GM12878 (cell line): Measurements from ENCODE around the gene PHB1. TPM values are rescaled to one million over a fixed set of nuclear protein-coding genes. Genes with fewer than 3 reads are reported as not detected.
A peak's percentile ranks its signal among the peaks of the same experiment; 100 is the strongest.

Experiments
- ATF7 ChIP-seq: fragments of 450-650 bp; IDR thresholded peaks from 2 replicates; pipeline ENCODE4 v1.6.1; 2016; ENCODE audit warnings: low read depth, mild to moderate bottlenecking
- BCL11A ChIP-seq: IDR thresholded peaks from 2 replicates; pipeline ENCODE4 v1.6.1; 2011; ENCODE audit warnings: low read depth, low read length
- CBX3 ChIP-seq: fragments of 200-600 bp; sonication (generic); IDR thresholded peaks from 2 replicates; pipeline ENCODE4 v1.6.1; 2016; ENCODE audit warnings: low read depth, borderline replicate concordance
- CHD1 ChIP-seq: IDR thresholded peaks from 2 replicates; pipeline ENCODE4 v1.6.1; 2012; ENCODE audit warnings: low read depth, low read length, improper control_type of control experiment
- GABPA ChIP-seq: IDR thresholded peaks from 2 replicates; pipeline ENCODE4 v1.6.1; 2014; ENCODE audit warnings: antibody characterized with exemption, low read depth, mild to moderate bottlenecking, inconsistent platforms
- KDM1A ChIP-seq: fragments of 200-600 bp; sonication (generic); IDR thresholded peaks from 2 replicates; pipeline ENCODE4 v1.6.1; 2016; ENCODE audit warnings: borderline replicate concordance
- MEF2A ChIP-seq: IDR thresholded peaks from 2 replicates; pipeline ENCODE4 v1.6.1; 2011; ENCODE audit warnings: low read depth, mild to moderate bottlenecking, low read length, moderate library complexity; ENCODE audit not compliant: insufficient read depth
- RAD21 ChIP-seq: IDR thresholded peaks from 2 replicates; pipeline ENCODE4 v1.6.1; 2011; ENCODE audit warnings: mild to moderate bottlenecking, low read depth, low read length, moderate library complexity; ENCODE audit not compliant: insufficient read depth
- SIN3A ChIP-seq: IDR thresholded peaks from 2 replicates; pipeline ENCODE4 v1.6.1; 2012; ENCODE audit warnings: low read depth, low read length, improper control_type of control experiment
- TCF3 ChIP-seq: IDR thresholded peaks from 2 replicates; pipeline ENCODE4 v1.6.1; 2012; ENCODE audit warnings: low read depth, mild to moderate bottlenecking, low read length, borderline replicate concordance; ENCODE audit not compliant: insufficient read depth
- YY1 ChIP-seq: IDR thresholded peaks from 2 replicates; pipeline ENCODE4 v1.6.1; 2011; ENCODE audit warnings: low read depth, mild to moderate bottlenecking, low read length
- ZNF207 ChIP-seq: fragments of 450-650 bp; IDR thresholded peaks from 2 replicates; pipeline ENCODE4 v1.6.1; 2014; ENCODE audit warnings: antibody characterized with exemption, mild to moderate bottlenecking, borderline replicate concordance
- ZNF217 ChIP-seq: fragments of 450-650 bp; IDR thresholded peaks from 2 replicates; pipeline ENCODE4 v1.6.1; 2017; ENCODE audit warnings: antibody characterized with exemption, mild to moderate bottlenecking
- ZNF384 ChIP-seq: IDR thresholded peaks from 2 replicates; pipeline ENCODE4 v1.6.1; 2012; ENCODE audit warnings: low read depth, mild to moderate bottlenecking, low read length, improper control_type of control experiment, borderline replicate concordance
- ZSCAN29 ChIP-seq: fragments of 450-650 bp; IDR thresholded peaks from 2 replicates; pipeline ENCODE4 v1.6.1; 2017; ENCODE audit warnings: mild to moderate bottlenecking, moderate library complexity
- polyA plus RNA-seq, 11 experiments: library from polyadenylated mRNA; depleted of rRNA in 4 of 11; unstranded in 6 of 11; stranded (reverse) in 5 of 11; fragments of >200 nt; fragmentation: Nextera tagmentation in 4 of 11; fragmentation: Illumina TruSeq in 1 of 11; extraction: Ambion mirVana in 4 of 11; extraction: Trizol in 1 of 11; gene quantifications; 1 replicate in 1 of 11; 2 replicates in 10 of 11; pipeline versions ENCODE4 v1.2.1 to v1.2.3, GENCODE V29; 2011 to 2016; ENCODE audit warnings: inconsistent platforms in 2 of 11, missing spikeins in 2 of 11, low read depth in 1 of 11
- total RNA-seq, 4 experiments: library from RNA; depleted of rRNA in 3 of 4; stranded (reverse); fragments of >200 nt in 3 of 4; fragmentation: Illumina TruSeq in 1 of 4; extraction: Trizol in 1 of 4; gene quantifications; 2 replicates each; pipeline versions ENCODE4 v1.2.1 to v1.2.3, GENCODE V29; 2013 to 2021
- TF ChIP-seq, protein P1 (sequence below): fragments of 450-650 bp; IDR thresholded peaks from 2 replicates; pipeline ENCODE4 v1.6.1; 2017; ENCODE audit warnings: antibody characterized with exemption, mild to moderate bottlenecking, moderate library complexity
- TF ChIP-seq, protein P2 (sequence below): fragments of 450-650 bp; IDR thresholded peaks from 2 replicates; pipeline ENCODE4 v1.6.1; 2017; ENCODE audit warnings: mild to moderate bottlenecking
- TF ChIP-seq, protein P3 (sequence below): IDR thresholded peaks from 2 replicates; pipeline ENCODE4 v1.6.1; 2012; ENCODE audit warnings: improper control_type of control experiment, low read depth, low read length; ENCODE audit not compliant: insufficient replicate concordance
- TF ChIP-seq, protein P4 (sequence below): IDR thresholded peaks from 2 replicates; pipeline ENCODE4 v1.6.1; 2011; ENCODE audit warnings: low read depth, low read length, improper control_type of control experiment, borderline replicate concordance

The PHB1 gene
- total and polyA plus RNA-seq, 10 of the 15 experiments (the other 5 are each of a cell fraction or from before 2014, with no cell fraction given): 117 to 466 (median 248) TPM

DNA sequence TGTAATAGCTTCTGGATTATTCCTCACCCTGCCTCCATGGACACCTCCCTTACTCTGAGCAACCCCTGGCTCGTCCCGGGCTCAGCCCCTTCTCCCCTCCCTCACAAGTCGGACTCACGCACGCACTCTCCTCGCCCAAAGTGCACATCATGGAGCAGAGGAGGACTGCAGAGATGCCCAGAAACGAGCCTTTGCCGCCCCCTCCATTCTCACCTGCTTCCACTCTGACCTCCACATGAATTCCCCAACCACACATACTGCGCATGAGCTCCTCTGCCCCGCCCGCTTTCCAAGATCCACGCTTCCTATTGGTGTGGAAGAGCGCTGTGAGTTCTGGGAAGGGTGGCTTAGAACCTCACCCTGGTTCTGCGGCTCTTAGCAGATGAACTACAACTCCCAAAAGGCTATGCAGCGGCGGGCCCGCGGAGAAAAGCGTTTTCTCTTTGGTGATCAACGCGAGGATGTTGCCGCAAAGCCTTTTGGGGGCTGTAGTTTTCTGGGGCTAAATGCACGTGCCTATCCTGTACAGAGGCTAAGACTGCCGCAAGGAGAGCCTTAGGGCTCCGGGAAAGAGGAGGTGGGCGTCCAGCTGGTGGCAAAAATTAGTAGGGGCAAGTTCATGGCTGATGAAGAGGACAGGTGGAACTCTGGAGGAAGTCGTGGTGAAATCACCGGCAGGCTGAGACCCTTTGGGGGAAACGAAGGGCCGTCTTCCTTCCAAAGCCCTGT lies at the start of gene PHB1 (continued):
- TF ChIP-seq, protein P1, sequence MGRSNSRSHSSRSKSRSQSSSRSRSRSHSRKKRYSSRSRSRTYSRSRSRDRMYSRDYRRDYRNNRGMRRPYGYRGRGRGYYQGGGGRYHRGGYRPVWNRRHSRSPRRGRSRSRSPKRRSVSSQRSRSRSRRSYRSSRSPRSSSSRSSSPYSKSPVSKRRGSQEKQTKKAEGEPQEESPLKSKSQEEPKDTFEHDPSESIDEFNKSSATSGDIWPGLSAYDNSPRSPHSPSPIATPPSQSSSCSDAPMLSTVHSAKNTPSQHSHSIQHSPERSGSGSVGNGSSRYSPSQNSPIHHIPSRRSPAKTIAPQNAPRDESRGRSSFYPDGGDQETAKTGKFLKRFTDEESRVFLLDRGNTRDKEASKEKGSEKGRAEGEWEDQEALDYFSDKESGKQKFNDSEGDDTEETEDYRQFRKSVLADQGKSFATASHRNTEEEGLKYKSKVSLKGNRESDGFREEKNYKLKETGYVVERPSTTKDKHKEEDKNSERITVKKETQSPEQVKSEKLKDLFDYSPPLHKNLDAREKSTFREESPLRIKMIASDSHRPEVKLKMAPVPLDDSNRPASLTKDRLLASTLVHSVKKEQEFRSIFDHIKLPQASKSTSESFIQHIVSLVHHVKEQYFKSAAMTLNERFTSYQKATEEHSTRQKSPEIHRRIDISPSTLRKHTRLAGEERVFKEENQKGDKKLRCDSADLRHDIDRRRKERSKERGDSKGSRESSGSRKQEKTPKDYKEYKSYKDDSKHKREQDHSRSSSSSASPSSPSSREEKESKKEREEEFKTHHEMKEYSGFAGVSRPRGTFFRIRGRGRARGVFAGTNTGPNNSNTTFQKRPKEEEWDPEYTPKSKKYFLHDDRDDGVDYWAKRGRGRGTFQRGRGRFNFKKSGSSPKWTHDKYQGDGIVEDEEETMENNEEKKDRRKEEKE: no peak
- TF ChIP-seq, protein P2, sequence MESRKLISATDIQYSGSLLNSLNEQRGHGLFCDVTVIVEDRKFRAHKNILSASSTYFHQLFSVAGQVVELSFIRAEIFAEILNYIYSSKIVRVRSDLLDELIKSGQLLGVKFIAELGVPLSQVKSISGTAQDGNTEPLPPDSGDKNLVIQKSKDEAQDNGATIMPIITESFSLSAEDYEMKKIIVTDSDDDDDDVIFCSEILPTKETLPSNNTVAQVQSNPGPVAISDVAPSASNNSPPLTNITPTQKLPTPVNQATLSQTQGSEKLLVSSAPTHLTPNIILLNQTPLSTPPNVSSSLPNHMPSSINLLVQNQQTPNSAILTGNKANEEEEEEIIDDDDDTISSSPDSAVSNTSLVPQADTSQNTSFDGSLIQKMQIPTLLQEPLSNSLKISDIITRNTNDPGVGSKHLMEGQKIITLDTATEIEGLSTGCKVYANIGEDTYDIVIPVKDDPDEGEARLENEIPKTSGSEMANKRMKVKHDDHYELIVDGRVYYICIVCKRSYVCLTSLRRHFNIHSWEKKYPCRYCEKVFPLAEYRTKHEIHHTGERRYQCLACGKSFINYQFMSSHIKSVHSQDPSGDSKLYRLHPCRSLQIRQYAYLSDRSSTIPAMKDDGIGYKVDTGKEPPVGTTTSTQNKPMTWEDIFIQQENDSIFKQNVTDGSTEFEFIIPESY: no peak
- TF ChIP-seq, protein P3, sequence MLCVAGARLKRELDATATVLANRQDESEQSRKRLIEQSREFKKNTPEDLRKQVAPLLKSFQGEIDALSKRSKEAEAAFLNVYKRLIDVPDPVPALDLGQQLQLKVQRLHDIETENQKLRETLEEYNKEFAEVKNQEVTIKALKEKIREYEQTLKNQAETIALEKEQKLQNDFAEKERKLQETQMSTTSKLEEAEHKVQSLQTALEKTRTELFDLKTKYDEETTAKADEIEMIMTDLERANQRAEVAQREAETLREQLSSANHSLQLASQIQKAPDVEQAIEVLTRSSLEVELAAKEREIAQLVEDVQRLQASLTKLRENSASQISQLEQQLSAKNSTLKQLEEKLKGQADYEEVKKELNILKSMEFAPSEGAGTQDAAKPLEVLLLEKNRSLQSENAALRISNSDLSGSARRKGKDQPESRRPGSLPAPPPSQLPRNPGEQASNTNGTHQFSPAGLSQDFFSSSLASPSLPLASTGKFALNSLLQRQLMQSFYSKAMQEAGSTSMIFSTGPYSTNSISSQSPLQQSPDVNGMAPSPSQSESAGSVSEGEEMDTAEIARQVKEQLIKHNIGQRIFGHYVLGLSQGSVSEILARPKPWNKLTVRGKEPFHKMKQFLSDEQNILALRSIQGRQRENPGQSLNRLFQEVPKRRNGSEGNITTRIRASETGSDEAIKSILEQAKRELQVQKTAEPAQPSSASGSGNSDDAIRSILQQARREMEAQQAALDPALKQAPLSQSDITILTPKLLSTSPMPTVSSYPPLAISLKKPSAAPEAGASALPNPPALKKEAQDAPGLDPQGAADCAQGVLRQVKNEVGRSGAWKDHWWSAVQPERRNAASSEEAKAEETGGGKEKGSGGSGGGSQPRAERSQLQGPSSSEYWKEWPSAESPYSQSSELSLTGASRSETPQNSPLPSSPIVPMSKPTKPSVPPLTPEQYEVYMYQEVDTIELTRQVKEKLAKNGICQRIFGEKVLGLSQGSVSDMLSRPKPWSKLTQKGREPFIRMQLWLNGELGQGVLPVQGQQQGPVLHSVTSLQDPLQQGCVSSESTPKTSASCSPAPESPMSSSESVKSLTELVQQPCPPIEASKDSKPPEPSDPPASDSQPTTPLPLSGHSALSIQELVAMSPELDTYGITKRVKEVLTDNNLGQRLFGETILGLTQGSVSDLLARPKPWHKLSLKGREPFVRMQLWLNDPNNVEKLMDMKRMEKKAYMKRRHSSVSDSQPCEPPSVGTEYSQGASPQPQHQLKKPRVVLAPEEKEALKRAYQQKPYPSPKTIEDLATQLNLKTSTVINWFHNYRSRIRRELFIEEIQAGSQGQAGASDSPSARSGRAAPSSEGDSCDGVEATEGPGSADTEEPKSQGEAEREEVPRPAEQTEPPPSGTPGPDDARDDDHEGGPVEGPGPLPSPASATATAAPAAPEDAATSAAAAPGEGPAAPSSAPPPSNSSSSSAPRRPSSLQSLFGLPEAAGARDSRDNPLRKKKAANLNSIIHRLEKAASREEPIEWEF: no peak
- TF ChIP-seq, protein P4, sequence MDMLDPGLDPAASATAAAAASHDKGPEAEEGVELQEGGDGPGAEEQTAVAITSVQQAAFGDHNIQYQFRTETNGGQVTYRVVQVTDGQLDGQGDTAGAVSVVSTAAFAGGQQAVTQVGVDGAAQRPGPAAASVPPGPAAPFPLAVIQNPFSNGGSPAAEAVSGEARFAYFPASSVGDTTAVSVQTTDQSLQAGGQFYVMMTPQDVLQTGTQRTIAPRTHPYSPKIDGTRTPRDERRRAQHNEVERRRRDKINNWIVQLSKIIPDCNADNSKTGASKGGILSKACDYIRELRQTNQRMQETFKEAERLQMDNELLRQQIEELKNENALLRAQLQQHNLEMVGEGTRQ: no peak; the same call in 1 of the 2 replicates
- TF ChIP-seq ZNF207 (no peak), GABPA (peak; percentile 65; the same call in 1 of the 2 replicates), MEF2A (0 out of 2 replicates have a peak, but pooled peaks have one; percentile 20), ZSCAN29 (no peak), SIN3A (peak; percentile 87), CHD1 (no peak), ZNF217 (no peak), ATF7 (peak; percentile 19; the same call in 1 of the 2 replicates), CBX3 (no peak), RAD21 (no peak), YY1 (peak; percentile 63; the same call in 1 of the 2 replicates), KDM1A (no peak), ZNF384 (no peak), BCL11A (no peak), TCF3 (no peak)
